Activated CD8-positive, alpha-beta memory T cell treated with anti-CD3 and anti-CD28 coated beads for 36 hours (primary cell): ENCODE data around the gene COMMD9. TPM values are rescaled to one million over a fixed set of nuclear protein-coding genes. Genes with fewer than 3 reads are reported as not detected.
"Not testable (repeated sequence)": the region's sequence is repeated elsewhere in the genome, so short reads cannot be mapped to it uniquely, and the experiment has no call there.

Source experiments
- CTCF ChIA-PET: fragments of 350-600 bp; sonication (Branson Sonifier 250); formaldehyde crosslinking; loops from one replicate; lab custom pipeline; 2021; ENCODE audit warnings: antibody characterized with exemption; lab: Charles Lee
- POLR2A ChIA-PET: fragments of 350-600 bp; sonication (Branson Sonifier 250); formaldehyde crosslinking; loops from one replicate; lab custom pipeline; 2021; ENCODE audit warnings: antibody characterized with exemption; lab: Charles Lee
- total RNA-seq, 2 experiments: library from RNA; stranded (reverse); gene quantifications; one replicate each; pipeline ENCODE4 v1.2.3, GENCODE V29; 2021

The COMMD9 gene
- total RNA-seq: 10 to 100 TPM; 50.4 to 55.2 TPM

- ChIA-PET POLR2A (no interaction called here), CTCF (interaction anchor here (0.6 to 3.7 kb wide), 8 partner anchors 44 to 274 kb away, joined by 3 to 23 read pairs (median 3); no protein-coding TSS in a partner anchor)
Observed at GRCh38 chr11:36289226-36289852, at the start of gene COMMD9. COMMD9 (minus strand) TSS chr11:36289424; CDS start chr11:36289412, 12 bp downstream.

DNA sequence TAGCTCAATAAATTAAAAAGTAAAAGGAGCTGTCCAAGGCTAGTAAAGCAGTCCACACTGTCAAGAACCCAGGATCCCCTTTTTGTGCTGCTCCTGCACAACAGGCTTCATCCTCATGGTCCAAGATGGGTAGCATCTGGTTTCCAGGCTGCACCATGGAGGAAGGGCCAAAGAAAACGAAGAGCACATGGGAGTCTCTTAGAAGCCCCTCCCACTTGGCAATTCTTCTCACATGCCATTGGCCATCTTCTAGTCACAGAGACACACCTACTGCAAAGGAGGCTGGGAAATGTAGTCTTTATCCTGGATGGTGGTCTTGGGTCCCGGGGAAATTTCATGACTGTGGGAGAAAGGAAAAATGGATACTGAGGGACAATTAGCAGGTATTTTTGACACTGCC lies 44.7 kb upstream of the COMMD9 start:
- CTCF ChIA-PET: interaction anchor here (0.9 kb wide), 1 partner anchor 44 kb away, joined by 3 read pairs; the partner anchor contains the start of gene COMMD9
- POLR2A ChIA-PET: no interaction called here

DNA sequence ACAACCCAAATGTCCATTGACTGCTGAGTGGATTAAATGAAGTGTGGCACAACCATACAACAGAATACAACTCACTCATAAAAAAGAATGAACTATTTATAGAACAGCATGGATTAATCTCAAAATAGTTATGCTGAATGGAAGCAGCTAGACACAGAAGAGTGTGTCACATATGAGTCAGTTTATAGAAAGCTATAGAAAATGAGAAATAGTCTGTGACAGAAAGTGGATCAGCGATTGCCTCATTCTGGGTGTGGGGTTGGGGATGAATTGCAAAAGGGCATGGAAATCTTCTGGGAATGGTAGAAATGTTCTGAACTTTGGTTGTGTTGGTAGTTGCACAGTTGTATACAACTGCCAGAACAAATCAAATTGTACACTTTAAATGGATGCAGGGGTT lies 44.2 kb upstream of the COMMD9 start:
- ChIA-PET CTCF (interaction anchor here (0.6 to 0.9 kb wide), 2 partner anchors 44 to 64 kb away, joined by 3 read pairs; partner anchors contain the start of gene COMMD9), POLR2A (no interaction called here)

- ChIA-PET POLR2A (no interaction called here), CTCF (no interaction called here)
Observed at GRCh38 chr11:36330411-36330810, 41.2 kb upstream of the COMMD9 start.

GRCh38 chr11:36328966-36329673 lies 39.9 kb upstream of the COMMD9 start:
- ChIA-PET CTCF (no interaction called here), POLR2A (no interaction called here)

- ChIA-PET POLR2A (no interaction called here), CTCF (no interaction called here)
Observed at GRCh38 chr11:36326524-36327419, 37.5 kb upstream of the COMMD9 start.

DNA sequence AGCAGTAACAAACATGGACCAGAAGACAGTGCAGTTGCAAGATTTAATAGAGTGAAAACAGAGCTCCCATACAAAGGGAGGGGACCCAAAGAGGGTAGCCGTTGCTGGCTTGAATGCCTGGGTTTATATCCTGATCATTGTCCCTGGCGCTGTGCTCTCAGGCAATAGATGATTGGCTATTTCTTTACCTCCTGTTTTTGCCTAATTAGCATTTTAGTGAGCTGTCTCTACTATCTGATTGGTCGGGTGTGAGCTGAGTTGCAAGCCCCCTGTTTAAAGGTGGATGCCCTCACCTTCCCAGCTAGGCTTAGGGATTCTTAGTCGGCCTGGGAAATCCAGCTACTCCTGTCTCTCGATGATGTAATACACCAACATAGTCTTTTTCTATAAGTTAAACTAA lies 36.2 kb upstream of the COMMD9 start:
- POLR2A ChIA-PET, CTCF ChIA-PET: not testable (repeated sequence)

DNA sequence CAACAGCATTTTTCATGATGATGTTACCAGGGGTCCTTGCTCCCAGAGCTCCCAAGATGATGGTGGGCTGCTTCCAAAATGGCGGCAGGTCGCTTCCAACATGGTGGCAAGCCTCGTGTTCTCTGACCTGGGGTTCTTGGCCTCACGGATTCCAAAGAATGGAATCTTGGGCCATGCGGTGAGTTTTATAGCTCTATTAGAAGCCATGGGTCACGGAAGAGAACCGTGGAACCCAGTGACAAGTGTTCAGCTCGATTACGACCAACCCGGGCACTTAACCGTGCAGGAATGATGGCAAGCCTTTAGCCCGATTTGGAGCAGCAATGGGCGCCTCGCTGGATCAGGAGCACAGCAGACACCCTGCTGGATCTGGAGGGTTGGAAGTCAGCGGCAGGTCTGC lies 35.7 kb upstream of the COMMD9 start:
- POLR2A ChIA-PET, CTCF ChIA-PET: not testable (repeated sequence)

- ChIA-PET CTCF (no interaction called here), POLR2A (no interaction called here)
Observed at GRCh38 chr11:36317992-36318391, 28.8 kb upstream of the COMMD9 start.

DNA sequence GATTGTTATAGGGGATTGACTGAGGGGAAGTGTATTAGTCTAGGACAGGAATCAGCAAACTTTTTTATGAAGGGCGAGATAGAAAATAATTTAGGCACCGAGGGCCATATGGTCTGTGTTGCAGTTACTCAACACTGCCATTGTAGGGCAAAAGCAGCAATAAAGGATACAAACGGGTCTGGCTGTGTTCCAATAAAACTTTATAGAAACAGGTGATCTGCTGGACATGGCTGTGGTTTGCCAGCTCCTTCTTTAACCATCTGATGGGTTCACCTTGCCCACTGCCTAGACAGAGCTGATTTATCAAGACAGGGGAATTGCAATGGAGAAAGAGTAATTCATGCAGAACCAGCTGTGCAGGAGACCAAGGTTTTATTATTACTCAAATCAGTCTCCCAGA lies 26.8 kb upstream of the COMMD9 start:
- POLR2A ChIA-PET: no interaction called here
- CTCF ChIA-PET: interaction anchor here (1.3 kb wide), 1 partner anchor 11 kb away, joined by 4 read pairs; no protein-coding TSS in a partner anchor

- CTCF ChIA-PET: no interaction called here
- POLR2A ChIA-PET: no interaction called here
Observed at GRCh38 chr11:36314434-36314767, 25.2 kb upstream of the COMMD9 start.

DNA sequence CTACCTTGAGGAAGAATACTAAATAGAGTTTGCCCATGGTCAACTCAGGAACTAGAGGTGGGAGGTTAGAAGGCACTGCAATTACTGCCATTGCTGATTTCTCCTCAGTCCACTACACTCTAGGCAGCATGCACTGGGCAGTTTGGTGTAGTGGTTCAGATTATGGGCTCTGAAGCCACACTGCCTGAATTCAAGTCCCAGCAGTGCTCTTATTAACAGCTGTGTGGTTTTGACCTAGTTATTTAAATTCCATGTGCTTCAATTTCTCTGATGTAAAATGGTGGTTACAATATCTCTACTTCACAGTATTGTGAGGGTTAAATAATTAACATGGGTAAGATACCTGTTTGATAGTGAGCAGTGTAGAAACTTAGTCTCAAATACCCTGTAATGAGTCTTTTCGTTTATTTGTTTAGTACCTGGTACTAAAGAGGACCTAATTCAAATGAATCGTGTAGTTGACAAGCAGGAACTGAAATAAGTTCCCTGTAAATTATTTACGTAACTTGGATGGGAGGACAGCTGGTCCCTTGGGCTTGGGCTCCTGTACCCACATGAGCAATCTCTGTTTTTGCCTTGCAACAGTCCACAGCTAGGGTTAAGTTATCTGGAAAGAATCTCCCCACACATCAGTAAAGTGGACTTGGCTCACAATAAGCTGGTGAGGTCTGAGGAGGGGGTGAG lies 24.7 kb upstream of the COMMD9 start:
- ChIA-PET POLR2A (no interaction called here), CTCF (no interaction called here)

- ChIA-PET CTCF (no interaction called here), POLR2A (no interaction called here)
Observed at GRCh38 chr11:36312611-36313472, 23.6 kb upstream of the COMMD9 start.

DNA sequence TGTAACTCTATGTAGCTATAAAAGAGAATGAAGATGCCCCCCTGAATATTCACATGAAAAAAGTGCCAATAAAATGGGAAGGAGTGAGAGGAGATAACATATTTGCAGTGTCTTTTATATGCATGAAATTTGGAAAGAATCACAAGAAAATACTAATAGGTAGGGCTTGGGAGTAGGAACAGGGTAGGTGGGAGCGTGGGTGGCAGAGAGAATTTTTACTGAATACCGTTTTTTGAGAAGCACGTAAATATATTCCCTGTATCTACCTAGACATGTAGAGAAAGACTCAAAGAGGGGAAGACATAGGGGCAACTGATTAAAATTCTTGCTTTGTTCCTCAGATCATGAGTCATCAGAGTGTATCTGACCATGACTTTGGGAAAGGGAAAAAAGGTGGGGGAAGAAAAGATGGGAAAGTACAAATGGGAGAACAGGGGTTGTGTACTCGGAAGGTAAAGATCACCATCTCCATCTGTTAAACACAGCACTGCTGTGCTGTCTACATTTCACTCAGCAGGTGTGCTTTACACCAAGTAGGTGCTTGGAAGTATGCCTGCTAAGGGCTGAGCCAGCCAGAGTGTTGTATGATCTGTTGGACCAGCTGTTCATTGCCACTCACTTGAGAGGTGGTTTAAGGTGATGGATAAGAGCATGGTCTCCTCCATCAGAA lies 22.8 kb upstream of the COMMD9 start:
- CTCF ChIA-PET: no interaction called here
- POLR2A ChIA-PET: no interaction called here

GRCh38 chr11:36309779-36310178 lies 20.6 kb upstream of the COMMD9 start:
- ChIA-PET POLR2A (no interaction called here), CTCF (no interaction called here)

DNA sequence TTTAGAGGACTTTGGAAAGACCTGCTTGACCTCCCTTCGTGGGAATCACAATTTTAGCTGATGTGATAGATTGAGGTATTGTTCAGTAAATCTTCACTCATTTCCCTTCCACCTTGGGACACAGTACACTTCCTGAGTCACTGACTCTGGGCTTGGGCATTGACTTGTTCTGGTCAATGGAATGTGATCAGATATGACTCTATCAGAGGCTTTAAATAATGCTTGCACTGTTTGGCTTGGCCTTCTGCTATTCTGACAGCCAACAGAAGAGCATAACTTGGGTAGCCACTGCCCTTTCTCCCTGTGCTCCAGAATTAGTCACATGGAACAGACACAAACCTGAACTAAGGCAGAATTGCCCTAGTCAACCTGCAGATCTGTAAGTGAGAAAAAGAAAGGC lies 19.4 kb upstream of the COMMD9 start:
- ChIA-PET POLR2A (no interaction called here), CTCF (interaction anchor here (1.4 kb wide), 1 partner anchor 69 kb away, joined by 3 read pairs; no protein-coding TSS in a partner anchor)

DNA sequence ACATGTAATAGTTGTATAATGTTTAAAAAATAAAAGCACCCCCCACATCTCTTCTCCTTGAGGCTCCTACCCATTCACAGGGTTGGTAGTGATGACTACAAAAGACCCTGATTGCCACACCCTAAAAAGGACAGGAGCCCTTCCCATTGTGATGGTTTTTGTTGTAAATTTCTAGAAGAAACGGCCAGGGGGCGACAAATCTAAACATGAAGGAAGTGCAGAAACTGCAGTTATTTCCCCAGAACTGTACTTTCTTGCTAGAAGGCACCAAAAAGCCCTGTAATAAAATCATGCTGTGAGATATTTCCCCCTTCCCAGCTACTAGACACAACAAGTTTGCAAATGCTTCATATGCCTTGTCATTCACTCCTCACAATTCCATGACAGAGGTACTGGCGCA lies 17.7 kb upstream of the COMMD9 start:
- CTCF ChIA-PET: no interaction called here

GRCh38 chr11:36305047-36305446 lies 15.8 kb upstream of the COMMD9 start:
- ChIA-PET POLR2A (no interaction called here), CTCF (interaction anchor here (1.4 kb wide), 1 partner anchor 11 kb away, joined by 4 read pairs; no protein-coding TSS in a partner anchor)

More for the DNA sequence above, 17.7 kb upstream of the COMMD9 start:
- POLR2A ChIA-PET: no interaction called here
